Liver (tissue), 3 donors: ENCODE data around the gene RCAN3.

ENCODE experiments used
- YY1 ChIP-seq: IDR thresholded peaks from 2 replicates; pipeline ENCODE4 v1.6.1; 2016; ENCODE audit warnings: antibody characterized with exemption, mild to moderate bottlenecking
- TF ChIP-seq, protein P1 (sequence below): fragments of 150-350 bp; IDR thresholded peaks from 2 replicates; pipeline ENCODE4 v1.5.1; 2017; ENCODE audit warnings: improper control_type of control experiment, low read depth, low read length; ENCODE audit not compliant: missing input control
- TF ChIP-seq, protein P2 (sequence below): IDR thresholded peaks from 2 replicates; pipeline ENCODE4 v1.6.1; 2016; ENCODE audit warnings: antibody characterized with exemption
- TF ChIP-seq, protein P3 (sequence below): IDR thresholded peaks from 2 replicates; pipeline ENCODE4 v1.6.1; 2016; ENCODE audit warnings: antibody characterized with exemption, mild to moderate bottlenecking
- TF ChIP-seq, protein P4 (sequence below): IDR thresholded peaks from 2 replicates; pipeline ENCODE4 v1.6.1; 2016; ENCODE audit warnings: antibody characterized with exemption
- donor health status: healthy.
- donor health status: healthy.

DNA sequence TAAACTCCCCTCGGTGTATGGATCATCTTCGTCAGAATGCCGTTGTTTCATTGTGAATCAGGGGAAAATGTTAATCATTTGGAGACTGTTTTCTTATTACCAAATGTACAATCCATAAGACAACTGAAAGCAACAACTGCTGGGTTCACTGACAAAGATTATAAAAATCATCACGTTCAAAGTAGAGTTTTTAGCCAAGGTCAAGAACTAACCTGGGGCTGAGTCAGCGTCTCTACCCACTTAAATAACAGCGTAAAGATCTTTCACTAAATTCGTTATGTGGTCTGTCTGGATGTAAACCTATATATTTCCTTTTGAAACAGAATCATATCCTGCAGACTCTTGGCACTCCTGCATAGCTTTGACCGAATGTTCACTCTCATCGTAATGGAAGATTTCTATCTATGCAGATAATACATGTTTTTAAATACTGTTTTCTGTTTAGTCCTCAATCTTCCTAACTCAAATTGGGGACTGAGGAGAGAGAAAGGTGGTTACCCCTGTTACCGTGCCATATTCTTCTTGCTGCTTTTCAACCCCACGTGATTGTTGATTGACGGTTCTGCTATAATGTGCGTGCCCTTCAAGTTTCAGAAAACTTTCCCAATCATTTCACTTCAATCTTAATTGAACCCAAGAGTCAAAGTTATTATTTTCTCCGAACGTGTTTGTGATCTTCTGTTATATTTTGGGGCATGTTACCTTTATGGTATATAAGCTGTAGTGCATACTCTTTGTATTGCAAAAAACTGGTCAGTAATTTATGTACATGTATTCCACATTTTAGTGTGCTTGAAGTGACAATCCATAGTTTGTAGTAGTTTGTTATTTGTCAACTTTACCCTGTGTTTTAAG is 37.6 kb downstream of the RCAN3 start:
- TF ChIP-seq, protein P1, sequence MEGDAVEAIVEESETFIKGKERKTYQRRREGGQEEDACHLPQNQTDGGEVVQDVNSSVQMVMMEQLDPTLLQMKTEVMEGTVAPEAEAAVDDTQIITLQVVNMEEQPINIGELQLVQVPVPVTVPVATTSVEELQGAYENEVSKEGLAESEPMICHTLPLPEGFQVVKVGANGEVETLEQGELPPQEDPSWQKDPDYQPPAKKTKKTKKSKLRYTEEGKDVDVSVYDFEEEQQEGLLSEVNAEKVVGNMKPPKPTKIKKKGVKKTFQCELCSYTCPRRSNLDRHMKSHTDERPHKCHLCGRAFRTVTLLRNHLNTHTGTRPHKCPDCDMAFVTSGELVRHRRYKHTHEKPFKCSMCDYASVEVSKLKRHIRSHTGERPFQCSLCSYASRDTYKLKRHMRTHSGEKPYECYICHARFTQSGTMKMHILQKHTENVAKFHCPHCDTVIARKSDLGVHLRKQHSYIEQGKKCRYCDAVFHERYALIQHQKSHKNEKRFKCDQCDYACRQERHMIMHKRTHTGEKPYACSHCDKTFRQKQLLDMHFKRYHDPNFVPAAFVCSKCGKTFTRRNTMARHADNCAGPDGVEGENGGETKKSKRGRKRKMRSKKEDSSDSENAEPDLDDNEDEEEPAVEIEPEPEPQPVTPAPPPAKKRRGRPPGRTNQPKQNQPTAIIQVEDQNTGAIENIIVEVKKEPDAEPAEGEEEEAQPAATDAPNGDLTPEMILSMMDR, result no peak
- TF ChIP-seq, protein P2, sequence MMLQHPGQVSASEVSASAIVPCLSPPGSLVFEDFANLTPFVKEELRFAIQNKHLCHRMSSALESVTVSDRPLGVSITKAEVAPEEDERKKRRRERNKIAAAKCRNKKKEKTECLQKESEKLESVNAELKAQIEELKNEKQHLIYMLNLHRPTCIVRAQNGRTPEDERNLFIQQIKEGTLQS, result no peak
- TF ChIP-seq, protein P3, sequence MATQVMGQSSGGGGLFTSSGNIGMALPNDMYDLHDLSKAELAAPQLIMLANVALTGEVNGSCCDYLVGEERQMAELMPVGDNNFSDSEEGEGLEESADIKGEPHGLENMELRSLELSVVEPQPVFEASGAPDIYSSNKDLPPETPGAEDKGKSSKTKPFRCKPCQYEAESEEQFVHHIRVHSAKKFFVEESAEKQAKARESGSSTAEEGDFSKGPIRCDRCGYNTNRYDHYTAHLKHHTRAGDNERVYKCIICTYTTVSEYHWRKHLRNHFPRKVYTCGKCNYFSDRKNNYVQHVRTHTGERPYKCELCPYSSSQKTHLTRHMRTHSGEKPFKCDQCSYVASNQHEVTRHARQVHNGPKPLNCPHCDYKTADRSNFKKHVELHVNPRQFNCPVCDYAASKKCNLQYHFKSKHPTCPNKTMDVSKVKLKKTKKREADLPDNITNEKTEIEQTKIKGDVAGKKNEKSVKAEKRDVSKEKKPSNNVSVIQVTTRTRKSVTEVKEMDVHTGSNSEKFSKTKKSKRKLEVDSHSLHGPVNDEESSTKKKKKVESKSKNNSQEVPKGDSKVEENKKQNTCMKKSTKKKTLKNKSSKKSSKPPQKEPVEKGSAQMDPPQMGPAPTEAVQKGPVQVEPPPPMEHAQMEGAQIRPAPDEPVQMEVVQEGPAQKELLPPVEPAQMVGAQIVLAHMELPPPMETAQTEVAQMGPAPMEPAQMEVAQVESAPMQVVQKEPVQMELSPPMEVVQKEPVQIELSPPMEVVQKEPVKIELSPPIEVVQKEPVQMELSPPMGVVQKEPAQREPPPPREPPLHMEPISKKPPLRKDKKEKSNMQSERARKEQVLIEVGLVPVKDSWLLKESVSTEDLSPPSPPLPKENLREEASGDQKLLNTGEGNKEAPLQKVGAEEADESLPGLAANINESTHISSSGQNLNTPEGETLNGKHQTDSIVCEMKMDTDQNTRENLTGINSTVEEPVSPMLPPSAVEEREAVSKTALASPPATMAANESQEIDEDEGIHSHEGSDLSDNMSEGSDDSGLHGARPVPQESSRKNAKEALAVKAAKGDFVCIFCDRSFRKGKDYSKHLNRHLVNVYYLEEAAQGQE, result no peak
- TF ChIP-seq, protein P4, sequence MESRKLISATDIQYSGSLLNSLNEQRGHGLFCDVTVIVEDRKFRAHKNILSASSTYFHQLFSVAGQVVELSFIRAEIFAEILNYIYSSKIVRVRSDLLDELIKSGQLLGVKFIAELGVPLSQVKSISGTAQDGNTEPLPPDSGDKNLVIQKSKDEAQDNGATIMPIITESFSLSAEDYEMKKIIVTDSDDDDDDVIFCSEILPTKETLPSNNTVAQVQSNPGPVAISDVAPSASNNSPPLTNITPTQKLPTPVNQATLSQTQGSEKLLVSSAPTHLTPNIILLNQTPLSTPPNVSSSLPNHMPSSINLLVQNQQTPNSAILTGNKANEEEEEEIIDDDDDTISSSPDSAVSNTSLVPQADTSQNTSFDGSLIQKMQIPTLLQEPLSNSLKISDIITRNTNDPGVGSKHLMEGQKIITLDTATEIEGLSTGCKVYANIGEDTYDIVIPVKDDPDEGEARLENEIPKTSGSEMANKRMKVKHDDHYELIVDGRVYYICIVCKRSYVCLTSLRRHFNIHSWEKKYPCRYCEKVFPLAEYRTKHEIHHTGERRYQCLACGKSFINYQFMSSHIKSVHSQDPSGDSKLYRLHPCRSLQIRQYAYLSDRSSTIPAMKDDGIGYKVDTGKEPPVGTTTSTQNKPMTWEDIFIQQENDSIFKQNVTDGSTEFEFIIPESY, result no peak
- no peak for TF ChIP-seq YY1
